Small intestine (tissue), 7 donors: Measurements from ENCODE around the gene RAB7A. TPM values are rescaled to one million over a fixed set of nuclear protein-coding genes. Genes with fewer than 3 reads are reported as not detected.
"Not testable (repeated sequence)": the region's sequence is repeated elsewhere in the genome, so short reads cannot be mapped to it uniquely, and the experiment has no call there.

Source experiments
- DNase-seq, 2 donors: peaks; one replicate each; pipeline versions ENCODE4 v3.0.0 to v3.0.0-alpha.2; 2013
- FAIRE-seq: peaks from 2 replicates; lab custom pipeline; 2012; peaks lifted over from hg19 to GRCh38; lab: Jason Lieb, UNC
- H3K27ac ChIP-seq, 3 donors: one replicate each; pipeline ENCODE4 v1.5.1; 2013; ENCODE audit warnings: low read length in 2 of 3, mild to moderate bottlenecking in 2 of 3, control low read depth in 1 of 3, inconsistent platforms in 1 of 3, low read depth in 1 of 3, moderate library complexity in 1 of 3
- H3K27me3 ChIP-seq, 3 donors: one replicate each; pipeline ENCODE4 v1.6.1; 2013; ENCODE audit warnings: low read length in 3 of 3, inconsistent platforms in 1 of 3; ENCODE audit not compliant: control insufficient read depth in 3 of 3, insufficient read depth in 3 of 3
- H3K36me3 ChIP-seq, 3 donors: one replicate each; pipeline ENCODE4 v1.6.1; 2013; ENCODE audit warnings: low read length in 3 of 3, inconsistent platforms in 1 of 3, low read depth in 1 of 3, mild to moderate bottlenecking in 1 of 3, moderate library complexity in 1 of 3; ENCODE audit not compliant: control insufficient read depth in 3 of 3, insufficient read depth in 2 of 3
- H3K4me1 ChIP-seq, 3 donors: one replicate each; pipeline ENCODE4 v1.6.1; 2013; ENCODE audit warnings: low read length in 2 of 3, inconsistent platforms in 1 of 3, low read depth in 1 of 3, mild to moderate bottlenecking in 1 of 3, moderate library complexity in 1 of 3; ENCODE audit not compliant: control insufficient read depth in 3 of 3, insufficient read depth in 2 of 3
- H3K4me3 ChIP-seq, 3 donors: one replicate each; pipeline ENCODE4 v1.5.1; 2013; ENCODE audit warnings: low read length in 3 of 3, control low read depth in 1 of 3, inconsistent platforms in 1 of 3, low read depth in 1 of 3, mild to moderate bottlenecking in 1 of 3, moderate library complexity in 1 of 3
- H3K9me3 ChIP-seq, 2 donors: one replicate each; pipeline ENCODE4 v1.6.1; 2013; ENCODE audit warnings: low read depth in 1 of 2, low read length in 1 of 2; ENCODE audit not compliant: control insufficient read depth in 2 of 2, insufficient read depth in 1 of 2
- WGBS, 3 donors: extraction: QIAGEN DNeasy Blood & Tissue Kit; methylation state at CpG; one replicate each; pipeline ENCODE4 v1.1.7; 2013; 5-methylcytosine and 5-hydroxymethylcytosine counted together
- polyA plus RNA-seq, 4 donors: library from polyadenylated mRNA; stranded (reverse) in 3 of 4; unstranded in 1 of 4; fragments of 200-250 nt in 3 of 4; fragments of 120-200 nt in 1 of 4; gene quantifications; one replicate each; pipeline versions ENCODE4 v1.2.1 to v1.2.3, GENCODE V29; 2013
- donor health status: healthy with polysubstance abuse.
- donor health status: control.
- donor health status: control.
- donor health status: Bipolar disorder and iron deficiency.
- donor health status: healthy.

RAB7A gene
- polyA plus RNA-seq, 4 donors: 141 to 212 (median 165) TPM

DNA sequence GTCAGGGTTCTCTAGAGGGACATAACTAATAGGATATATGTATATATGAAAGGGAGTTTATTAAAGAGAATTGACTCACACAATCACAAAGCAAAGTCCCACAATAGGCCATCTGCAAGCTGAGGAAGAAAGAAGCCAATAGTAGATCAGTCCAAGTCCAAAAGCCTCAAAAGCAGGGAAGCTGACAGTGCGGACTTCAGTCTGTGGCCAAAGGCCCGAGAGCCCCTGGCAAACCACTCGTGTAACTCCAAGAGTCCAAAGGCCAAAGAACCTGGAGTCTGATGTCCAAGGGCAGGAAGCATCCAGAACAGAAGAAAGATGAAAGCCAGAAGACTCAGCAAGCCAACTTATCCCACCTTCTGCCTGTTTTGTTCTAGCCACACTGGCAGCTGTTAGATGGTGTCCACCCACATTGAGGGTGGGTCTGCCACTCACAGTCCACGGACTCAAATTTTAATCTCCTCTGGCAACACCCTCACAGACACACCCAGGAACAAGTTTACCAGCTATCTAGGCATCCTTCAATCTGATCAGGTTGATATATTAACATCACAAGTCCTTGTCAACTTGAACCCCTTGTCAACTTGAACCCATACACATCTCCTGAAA lies 99.2 kb downstream of the RAB7A start:
- Histone ChIP-seq H3K36me3 (peaks cover 0 to 12% (median 1%) of the 10 kb centered on the region in 3 donors), H3K4me3 (no peak overlapping the region), H3K4me1 (no peaks in the 10 kb centered on the region), H3K27me3 (no peaks in the 10 kb centered on the region), H3K9me3 (no peaks in the 10 kb centered on the region), H3K27ac (no peak overlapping the region)
- WGBS, 3 donors: 22 to 64% (median 47%) methylated on average over 4 of the region's 4 CpGs
- DNase-seq: peak; percentile 22 to 69
- FAIRE-seq: no peak

DNA sequence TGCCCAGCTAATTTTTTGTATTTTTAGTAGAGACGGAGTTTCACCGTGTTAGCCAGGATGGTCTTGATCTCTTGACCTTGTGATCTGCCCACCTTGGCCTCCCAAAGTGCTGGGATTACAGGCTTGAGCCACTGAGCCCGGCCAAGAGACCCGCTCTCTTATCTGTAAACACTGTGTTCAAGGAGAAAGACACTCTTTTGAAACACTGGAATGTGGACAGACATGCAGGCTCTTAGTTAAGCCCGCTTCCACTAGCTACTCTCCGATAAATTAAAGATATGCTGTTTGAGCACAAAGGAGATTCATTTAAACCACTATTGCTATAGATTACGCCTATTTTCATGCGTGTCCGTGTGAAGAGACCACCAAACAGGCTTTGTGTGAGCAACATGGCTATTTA lies 103.1 kb downstream of the RAB7A start:
- H3K27me3 ChIP-seq, H3K9me3 ChIP-seq, H3K27ac ChIP-seq, H3K4me3 ChIP-seq, H3K36me3 ChIP-seq, H3K4me1 ChIP-seq, FAIRE-seq, DNase-seq: not testable (repeated sequence)
- 85 to 88% (median 86%) methylated on average over 9 of the region's 9 CpGs for WGBS, 3 donors

DNA sequence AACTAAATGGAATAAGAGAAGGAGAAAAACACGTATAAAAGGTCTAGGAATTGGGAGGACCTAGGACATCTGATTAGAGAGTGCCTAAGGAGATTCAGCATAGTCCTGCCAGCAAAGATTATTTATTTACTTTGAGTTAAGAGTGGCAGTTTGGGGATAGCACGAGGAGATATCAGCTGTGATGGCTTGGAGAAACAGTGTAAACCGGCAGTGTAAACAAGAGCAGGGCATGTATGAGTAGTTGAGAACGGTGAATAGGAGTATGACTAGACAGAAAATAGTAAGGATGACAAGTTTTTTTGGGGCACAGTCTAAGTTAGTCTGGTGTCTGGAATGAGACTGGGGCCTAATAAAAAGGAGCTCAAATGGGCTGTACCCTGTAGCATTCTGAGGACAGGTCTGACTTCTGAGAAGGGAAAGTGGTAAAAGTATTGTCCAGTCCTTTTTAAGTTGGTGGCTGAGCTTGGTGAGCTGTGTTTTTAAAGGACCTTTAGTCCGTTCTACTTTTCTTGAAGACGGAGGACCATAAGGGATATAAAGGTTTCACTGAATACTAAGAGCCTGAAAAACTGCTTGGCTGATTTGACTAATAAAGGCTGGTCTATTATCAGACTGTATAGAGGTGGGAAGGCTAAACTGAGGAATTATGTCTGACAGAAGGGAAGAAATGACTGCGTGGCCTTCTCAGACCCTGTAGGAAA lies 104.1 kb downstream of the RAB7A start:
- not testable (repeated sequence) for DNase-seq, H3K4me1 ChIP-seq, H3K27me3 ChIP-seq, H3K9me3 ChIP-seq, H3K27ac ChIP-seq, H3K36me3 ChIP-seq, FAIRE-seq, H3K4me3 ChIP-seq
- 72 to 81% (median 72%) methylated on average over 7 of the region's 7 CpGs for WGBS, 3 donors

DNA sequence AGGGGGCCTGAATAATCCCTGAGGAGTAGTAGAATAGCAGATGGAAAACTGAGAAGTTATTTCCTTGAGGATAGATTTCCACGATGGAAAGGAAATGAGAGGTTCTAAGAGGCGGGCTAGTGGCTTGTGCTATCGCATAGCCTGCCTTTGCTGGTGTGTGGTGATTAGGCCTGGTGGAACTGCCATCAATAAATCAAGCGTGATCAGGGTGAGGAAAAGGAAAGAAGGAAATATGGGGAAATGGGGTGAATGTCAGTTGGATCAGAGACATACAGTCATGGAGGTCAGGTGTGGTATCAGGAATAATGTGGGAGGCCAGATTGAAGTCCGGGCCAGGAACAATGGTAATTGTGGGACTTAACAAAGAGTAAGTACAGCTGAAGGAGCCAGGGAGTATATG lies 104.8 kb downstream of the RAB7A start:
- 89 to 95% (median 95%) methylated on average over 5 of the region's 5 CpGs for WGBS, 3 donors
- not testable (repeated sequence) for H3K4me1 ChIP-seq, H3K27me3 ChIP-seq, H3K27ac ChIP-seq, H3K36me3 ChIP-seq, DNase-seq, FAIRE-seq, H3K9me3 ChIP-seq, H3K4me3 ChIP-seq

DNA sequence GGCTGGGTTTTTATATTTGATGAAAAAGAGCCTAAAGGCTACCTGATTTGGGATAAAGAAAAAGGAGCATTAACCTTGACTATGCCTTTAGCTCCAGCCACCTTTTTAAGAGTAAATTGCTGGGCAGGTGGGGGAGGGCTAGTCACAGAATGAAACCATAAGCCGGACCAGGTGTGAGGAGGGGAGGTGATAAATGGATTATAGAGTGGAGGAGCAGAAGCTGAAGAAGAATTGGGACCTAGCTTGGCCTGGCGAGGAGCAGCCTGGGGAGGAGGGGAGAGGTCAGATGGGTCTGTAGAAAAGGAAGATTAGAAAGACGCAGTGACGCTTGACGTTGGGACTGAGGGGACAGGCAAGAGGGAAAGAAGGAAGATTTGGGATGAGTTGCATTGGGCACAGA lies 107.0 kb downstream of the RAB7A start:
- WGBS, 3 donors: 74 to 92% (median 79%) methylated on average over 5 of the region's 5 CpGs
- DNase-seq, H3K36me3 ChIP-seq, H3K4me3 ChIP-seq, H3K27me3 ChIP-seq, FAIRE-seq, H3K4me1 ChIP-seq, H3K27ac ChIP-seq, H3K9me3 ChIP-seq: not testable (repeated sequence)

DNA sequence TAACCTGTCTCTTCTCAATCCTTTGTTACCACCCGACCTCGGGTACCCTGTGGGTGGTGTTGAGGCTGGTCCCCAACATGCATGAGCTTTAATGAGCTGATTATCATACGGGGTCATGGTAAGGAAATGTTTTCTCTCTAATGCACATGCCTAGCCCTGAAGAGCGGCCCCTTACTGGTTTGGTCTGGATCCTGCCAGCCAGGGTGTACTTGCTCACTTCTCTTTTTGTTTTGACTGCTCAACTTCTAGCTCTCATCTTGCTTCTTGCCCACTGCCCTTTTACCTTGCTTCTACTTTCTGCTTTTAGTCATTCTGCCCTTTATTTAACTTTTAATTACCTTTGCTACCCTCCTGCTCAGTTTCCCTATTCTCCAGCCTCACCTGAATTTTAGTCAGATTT lies 109.1 kb downstream of the RAB7A start:
- 85 to 91% (median 85%) methylated on average over 4 of the region's 4 CpGs for WGBS, 3 donors
- H3K27me3 ChIP-seq: no peaks in the 10 kb centered on the region
- no peaks in the 10 kb centered on the region for H3K9me3 ChIP-seq
- H3K4me3 ChIP-seq: no peak overlapping the region
- no peak for DNase-seq
- H3K27ac ChIP-seq: no peak overlapping the region
- no peak for FAIRE-seq
- no peaks in the 10 kb centered on the region for H3K36me3 ChIP-seq
- no peaks in the 10 kb centered on the region for H3K4me1 ChIP-seq

DNA sequence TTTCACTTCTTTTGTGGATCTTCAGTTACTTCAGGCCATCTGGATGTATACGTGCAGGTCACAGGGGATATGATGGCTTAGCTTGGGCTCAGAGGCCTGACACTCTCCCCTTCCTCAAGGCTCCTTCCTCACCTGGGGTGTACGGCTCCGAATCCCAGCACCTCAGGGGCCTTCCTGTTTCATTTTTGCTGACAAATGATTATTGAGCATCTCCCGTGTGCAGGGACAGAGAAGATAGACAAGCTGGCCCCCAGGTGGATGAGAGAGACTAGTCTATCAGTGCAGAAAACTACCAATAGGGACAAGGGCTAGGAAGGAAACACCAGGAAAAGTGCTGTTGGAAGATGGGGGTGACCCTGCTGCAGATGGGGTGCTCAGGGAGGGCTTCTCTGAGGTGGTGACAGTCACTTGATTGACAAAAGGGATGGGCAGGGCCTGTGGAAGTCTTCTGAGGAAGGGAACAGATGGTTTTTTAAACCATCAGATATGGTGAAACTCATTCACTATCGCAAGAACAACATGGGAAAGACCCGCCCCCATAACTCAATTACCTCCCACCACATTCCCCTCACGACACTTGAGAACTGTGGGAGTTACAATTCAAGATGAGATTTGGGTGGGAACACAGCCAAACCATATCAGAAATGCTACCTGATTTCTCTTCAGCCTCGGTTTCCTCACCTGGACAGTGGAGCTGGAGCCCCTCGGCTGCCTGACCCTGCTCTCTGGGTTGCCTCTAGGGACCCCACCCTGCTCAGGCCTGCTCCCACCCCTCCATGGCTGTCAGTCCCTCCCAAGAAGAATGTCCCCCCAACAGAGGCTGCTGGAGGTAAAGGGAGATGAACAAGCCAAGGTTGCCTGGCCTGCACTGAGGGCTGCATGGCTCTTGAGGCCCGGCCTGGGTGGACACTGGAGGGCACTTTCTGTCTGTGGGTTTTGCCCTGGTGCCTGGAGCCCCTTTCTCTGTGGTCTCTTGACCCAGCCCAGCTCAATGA lies 116.2 kb downstream of the RAB7A start:
- WGBS, 3 donors: 82 to 94% (median 84%) methylated on average over 9 to 10 of the region's 10 CpGs
- H3K36me3 ChIP-seq: no peaks in the 10 kb centered on the region
- H3K4me1 ChIP-seq: peaks cover 0 to 8% (median 2%) of the 10 kb centered on the region in 3 donors
- no peak overlapping the region for H3K27ac ChIP-seq
- H3K9me3 ChIP-seq: no peaks in the 10 kb centered on the region
- FAIRE-seq: no peak
- H3K27me3 ChIP-seq: no peaks in the 10 kb centered on the region
- DNase-seq: no peak
- H3K4me3 ChIP-seq: no peak overlapping the region

DNA sequence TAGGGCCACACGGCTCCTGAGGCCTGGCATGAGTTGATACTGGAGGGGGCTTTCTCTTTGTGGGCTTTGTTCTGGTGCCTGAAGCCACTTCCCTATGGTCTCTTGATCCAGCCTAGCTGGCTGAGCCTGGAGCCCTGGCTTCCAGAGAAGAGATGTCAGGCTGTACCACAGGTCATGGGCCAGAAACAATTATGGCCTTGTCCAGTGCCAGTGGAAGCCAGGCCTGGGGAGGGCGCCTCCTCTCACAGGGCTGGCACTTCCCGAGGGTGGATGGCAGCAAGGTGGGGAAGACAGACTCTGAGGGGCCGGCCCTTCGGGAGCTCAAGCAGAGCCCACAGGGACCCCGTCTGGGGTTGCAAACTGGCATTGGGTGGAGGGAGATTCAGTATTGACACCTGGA lies 118.5 kb downstream of the RAB7A start:
- Histone ChIP-seq H3K27ac (no peak overlapping the region), H3K9me3 (no peaks in the 10 kb centered on the region), H3K27me3 (no peaks in the 10 kb centered on the region), H3K4me1 (peaks cover 0 to 8% (median 2%) of the 10 kb centered on the region in 3 donors), H3K36me3 (no peaks in the 10 kb centered on the region), H3K4me3 (no peak overlapping the region)
- no peak for FAIRE-seq
- no peak for DNase-seq
- 90 to 92% (median 91%) methylated on average over 6 of the region's 6 CpGs for WGBS, 3 donors
